COLO829 (cell line): ENCODE measurements around the gene MRPL40.

ENCODE experiments used
- DNase-seq: peaks from one replicate; pipeline ENCODE4 v3.0.0; 2012; ENCODE audit warnings: low spot score

MRPL40 gene

GRCh38 chr22:19463491-19464469, 31.4 kb downstream of the MRPL40 start:
- peak; percentile 87 for DNase-seq

GRCh38 chr22:19464546-19464945, 32.2 kb downstream of the MRPL40 start:
- no peak for DNase-seq

- no peak for DNase-seq
Observed at GRCh38 chr22:19464975-19465374, 32.6 kb downstream of the MRPL40 start.

GRCh38 chr22:19466126-19466716, 33.9 kb downstream of the MRPL40 start:
- no peak for DNase-seq

DNA sequence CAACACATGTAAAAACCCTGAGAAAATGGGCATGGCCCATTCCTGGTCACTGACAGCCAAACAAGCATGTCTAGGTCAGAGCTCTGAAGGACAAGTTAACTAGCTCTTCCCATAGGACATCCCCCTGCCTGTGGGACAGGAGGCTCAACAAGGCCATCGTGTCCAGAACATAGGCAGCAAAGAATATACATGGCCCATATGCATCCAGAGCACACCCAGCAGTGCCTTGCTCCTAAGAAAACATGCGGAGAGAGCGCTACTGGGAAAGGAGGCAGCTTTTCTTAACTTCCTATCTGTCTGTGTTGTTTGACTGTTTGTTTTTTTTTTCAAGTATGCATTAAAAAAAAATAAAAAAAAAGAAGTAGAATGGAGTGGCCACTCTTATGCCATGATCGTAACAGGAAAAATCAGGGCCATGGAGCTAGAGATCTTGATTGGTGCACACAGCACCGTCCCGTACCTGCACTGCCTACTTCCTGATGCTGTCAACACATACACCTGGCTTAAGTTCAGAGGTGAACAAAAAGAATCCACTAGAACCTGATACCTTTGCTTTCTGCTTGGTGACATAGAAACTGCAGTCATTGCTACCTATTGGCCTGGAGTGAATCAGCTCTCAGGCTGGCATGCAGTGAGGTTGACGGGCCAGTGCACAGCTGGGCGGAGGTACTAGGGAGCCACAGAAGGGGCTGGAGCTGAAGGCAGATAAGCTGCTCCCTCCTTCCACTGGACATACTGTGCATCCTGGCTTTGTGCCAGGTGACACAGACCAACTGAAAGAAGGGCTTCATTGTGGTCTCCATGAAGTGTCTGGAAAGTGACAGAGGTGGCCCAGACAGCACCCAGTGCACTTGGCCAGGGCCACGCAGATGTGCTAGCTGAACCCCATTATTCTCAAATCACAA, 34.8 kb downstream of the MRPL40 start:
- DNase-seq, result no peak

DNA sequence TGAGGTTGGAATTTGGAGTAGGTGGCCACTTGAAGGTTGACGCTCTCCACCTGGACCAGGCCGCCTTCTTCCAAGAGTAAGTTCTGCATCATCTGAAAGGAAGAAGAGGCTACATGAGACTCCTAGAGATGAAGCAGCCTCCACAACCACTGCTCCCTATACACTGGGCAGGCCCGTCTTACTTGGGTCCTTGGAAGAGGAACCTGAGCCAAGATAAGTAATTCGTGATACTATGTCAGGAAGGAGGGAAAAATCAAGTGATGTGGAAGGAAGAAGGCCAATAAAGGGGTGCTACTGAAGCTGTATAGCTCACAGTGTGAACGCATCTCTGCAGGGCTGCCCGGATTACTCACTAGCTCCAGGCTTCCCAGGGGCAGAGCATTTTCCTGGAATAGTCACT, 35.6 kb downstream of the MRPL40 start:
- DNase-seq, result no peak

DNA sequence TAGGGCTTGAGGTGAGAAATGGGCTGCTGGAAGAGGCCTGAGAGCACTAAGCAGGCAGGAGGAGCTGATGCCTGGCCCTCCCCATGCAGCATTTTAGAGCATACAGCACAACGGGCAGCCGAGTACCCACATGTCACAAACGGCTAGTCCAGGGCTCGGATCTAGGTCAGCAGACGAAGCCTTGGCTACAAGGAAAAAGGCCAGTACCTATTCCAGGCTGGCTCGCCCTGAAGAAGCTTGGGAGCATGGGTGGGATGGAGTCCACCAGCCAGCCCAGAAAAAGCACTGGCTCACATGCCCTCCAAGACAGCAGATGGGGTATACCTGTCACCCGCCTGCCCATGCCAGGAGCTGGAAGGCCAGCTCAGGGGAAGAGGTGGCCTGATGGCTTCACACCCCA, 37.1 kb downstream of the MRPL40 start:
- no peak for DNase-seq

DNA sequence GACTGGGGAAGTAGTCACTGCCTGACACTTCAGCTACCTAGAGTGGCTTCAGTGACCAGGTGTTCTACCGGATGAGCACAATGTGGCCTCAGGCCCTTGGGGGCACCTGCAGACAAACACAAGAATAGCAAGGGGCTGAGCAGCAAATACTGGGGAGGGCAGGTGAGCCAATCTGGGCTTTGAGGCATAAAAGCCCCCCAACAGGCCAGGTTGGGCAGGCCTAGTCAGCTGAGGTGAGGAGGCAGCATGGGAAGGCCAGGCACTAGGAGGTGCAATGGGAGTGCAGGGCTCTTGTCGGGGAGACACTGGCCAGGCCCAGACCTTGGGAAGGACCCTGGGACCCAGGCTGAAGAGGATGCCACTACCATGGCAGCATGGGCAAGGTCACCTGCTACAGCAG, 37.7 kb downstream of the MRPL40 start:
- DNase-seq, result no peak

DNA sequence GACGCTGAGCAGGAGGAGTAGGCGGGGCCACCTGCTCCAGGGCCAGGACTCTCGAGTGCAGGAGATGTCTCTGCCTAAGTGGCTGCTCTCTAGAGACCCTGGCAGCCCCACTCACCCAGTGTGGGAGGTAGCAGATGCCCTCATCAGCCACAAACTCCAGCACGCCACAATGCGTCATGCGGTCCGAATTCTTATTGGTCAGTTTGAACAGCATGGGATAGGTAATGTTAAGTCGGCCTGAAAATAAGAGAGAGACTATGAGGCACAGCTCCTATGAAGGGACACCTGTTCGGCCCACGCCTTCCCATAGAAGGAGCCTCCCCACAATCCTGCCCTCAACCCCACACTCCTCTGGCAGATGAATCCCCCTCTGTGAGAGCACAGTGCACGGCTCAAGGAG, 39.2 kb downstream of the MRPL40 start:
- no peak for DNase-seq

- DNase-seq, result no peak
Observed at GRCh38 chr22:19472233-19472632, 39.9 kb downstream of the MRPL40 start.

DNA sequence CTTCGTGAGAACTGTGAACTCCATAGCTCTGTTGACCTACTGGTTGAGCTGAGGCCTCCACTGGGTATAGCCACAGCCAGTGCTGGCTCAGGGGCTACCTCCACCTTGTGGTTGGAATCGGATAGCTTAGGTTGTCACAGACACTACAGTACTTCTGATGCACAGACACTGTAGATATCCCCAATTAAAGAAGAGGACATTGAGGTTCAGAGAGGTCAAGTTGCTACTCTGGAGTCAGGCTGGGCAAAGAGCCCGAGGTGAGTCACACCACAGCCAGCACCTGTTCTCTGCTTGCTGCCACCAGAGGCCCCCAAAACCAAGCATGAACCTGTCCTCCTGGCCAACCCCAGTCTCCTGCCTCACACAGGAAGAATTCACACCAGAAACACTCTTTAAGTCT, 41.2 kb downstream of the MRPL40 start:
- no peak for DNase-seq

DNA sequence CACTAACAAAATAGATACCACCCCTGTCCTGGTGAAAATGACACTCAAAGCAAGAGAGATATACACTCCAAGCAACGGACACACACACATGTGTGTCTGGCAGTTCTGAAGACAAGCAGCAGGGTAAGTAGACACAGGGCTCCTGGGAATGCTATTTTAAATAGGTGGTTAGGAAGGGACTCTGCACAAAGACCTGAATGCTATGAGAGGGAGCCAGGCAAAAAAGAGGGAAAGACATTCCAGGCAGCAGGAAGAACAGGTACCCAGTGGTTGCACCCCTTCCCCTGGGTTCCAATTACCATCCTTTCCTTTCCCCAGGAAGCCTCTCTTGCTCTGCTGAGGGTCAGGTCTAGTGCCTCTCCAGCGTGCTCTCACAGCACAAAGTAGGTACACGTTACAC, 43.7 kb downstream of the MRPL40 start:
- DNase-seq, result no peak

DNA sequence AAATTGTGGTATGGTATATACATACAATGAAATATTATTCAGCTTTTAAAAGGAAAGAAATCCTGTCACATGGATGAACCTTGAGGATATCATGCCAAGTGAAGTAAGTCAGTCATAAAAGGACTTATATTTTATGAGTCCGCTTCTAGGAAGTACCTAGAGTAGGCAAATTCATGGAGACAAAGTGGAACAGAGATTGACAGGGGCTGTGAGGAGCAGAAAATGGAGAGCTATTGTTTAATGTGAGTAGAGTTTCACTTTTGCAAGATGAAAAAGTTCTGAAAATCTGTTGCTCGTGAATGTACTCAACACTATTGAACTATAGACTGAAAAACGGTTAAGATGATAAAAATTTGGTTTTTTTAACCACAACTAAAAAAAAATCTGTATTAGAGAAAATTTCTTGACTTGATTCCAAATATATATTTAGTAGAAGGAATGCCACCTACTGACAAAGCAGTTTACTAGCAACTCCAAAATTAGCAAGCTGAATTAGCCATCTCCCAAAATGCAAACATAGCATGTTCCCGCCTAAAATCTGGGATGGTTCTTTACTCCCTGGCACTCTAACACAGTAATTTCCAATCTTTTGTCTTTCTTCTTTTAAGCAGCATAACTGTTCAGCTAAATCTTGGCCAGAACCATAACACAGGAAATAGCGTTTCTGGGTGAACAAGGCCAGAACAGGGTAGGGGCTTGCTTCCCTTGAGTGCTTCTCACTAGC, 45.1 kb downstream of the MRPL40 start:
- no peak for DNase-seq

GRCh38 chr22:19478045-19478900, 45.9 kb downstream of the MRPL40 start:
- no peak for DNase-seq

GRCh38 chr22:19478901-19479354, 46.6 kb downstream of the MRPL40 start, which contains the start of gene UFD1:
TSS of gene UFD1 (minus strand) at chr22:19479193. CDS start at chr22:19479085, 108 bp downstream.
- no peak for DNase-seq

DNA sequence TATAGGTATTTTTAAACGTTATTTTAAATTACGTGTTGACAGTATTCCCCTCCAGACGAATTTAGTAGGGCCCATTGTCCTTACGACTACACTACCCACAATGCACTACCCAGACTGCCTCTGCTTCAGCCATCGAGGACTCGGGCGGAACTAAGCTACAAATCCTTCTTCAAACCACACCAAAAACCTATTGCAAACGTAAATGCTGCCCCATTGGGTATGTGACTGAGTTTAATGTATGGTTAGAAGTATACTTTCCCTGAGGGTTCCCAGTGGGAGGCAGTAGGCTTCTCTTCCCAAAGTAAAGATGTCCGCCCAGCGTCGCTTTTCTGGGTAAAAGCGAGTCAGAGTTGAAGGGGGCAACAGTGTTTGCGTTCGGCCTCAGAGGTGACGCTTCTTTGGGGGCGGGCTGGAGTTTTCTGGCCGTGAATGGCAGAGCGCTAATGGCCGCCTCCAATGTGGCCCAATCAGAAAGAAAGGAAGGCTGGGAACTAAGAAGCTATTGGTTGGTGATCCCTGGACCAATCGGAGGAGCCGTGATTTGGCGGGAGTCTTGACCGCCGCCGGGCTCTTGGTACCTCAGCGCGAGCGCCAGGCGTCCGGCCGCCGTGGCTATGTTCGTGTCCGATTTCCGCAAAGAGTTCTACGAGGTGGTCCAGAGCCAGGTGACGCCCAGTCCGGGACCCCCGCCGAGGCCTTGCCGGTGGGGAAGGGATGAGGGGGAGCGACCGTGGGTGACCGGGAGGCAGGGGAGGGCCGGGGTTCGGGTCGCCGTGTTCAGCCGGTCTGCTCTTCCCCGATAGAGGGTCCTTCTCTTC, 47.2 kb downstream of the MRPL40 start, which contains the start of gene CDC45:
Gene CDC45 (plus strand): TSS at position 566 of the 818 bp plus-strand sequence. CDS start 49 bp downstream, at position 615.
- DNase-seq, result peak; percentile 97

- DNase-seq, result no peak
Observed at GRCh38 chr22:19480173-19480568, 47.8 kb downstream of the MRPL40 start.

DNA sequence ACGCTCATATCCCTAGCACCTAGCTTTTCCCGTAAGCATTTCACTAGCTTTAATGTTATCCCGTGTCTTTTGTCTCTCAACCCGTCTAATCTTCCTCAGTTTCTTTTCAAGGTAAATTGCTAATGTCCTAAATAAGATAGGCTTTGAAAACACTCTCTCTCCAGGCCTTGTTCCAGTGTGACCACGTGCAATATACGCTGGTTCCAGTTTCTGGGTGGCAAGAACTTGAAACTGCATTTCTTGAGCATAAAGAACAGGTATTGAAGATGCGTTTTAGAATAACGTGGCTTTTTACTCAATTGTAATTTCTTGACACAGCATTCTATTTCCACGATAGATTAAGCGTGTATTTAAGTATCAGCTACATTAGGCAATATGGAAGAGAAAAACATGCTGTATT, 48.4 kb downstream of the MRPL40 start:
- DNase-seq, result no peak

DNA sequence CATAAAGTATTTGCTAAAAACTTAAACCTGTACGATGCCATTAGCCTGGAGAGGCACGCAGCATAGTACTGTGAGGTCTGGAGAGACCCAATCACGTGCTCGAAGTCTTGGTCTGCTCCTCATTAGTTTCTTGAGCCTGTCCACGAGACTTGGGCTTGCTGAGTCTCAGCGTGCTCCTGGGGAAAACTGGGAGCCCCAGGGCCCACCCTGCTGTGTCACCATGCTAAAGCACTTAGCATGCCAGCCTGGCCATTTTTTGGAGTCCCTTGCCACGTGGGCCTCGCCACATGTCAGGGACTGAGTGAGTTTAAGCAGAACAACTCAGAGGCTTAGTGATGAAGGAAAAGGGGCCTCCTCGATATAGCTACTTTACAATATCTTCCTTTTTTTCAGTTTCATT, 50.0 kb downstream of the MRPL40 start:
- DNase-seq, result no peak
